T-helper 17 cell (primary cell): Measurements from ENCODE around the gene ACOT7. TPM values are rescaled to one million over a fixed set of nuclear protein-coding genes. Genes with fewer than 3 reads are reported as not detected.
"Not testable (repeated sequence)": the region's sequence is repeated elsewhere in the genome, so short reads cannot be mapped to it uniquely, and the experiment has no call there.

Experiments
- ATAC-seq: fragments of 150-1000 bp; cut with Tn5 transposase; 2 replicates; pipeline ENCODE4 v1.10.0; 2021; ENCODE audit warnings: mild to moderate bottlenecking, moderate library complexity
- DNase-seq, 3 donors: peaks; one replicate each; pipeline versions ENCODE4 v3.0.0 to v3.0.0-alpha.2; 2020 to 2021
- H3K9me3 ChIP-seq: one replicate; pipeline ENCODE4 v1.7.0; 2013; ENCODE audit warnings: low read length, mild to moderate bottlenecking; ENCODE audit not compliant: control insufficient read depth, poor library complexity, severe bottlenecking
- H3K27ac Mint-ChIP-seq: one replicate; pipeline ENCODE4 v1.8.0; 2022; ENCODE audit warnings: mild to moderate bottlenecking, moderate library complexity, mixed read lengths
- H3K27me3 Mint-ChIP-seq: one replicate; pipeline ENCODE4 v1.8.0; 2022; ENCODE audit warnings: mixed read lengths
- H3K36me3 Mint-ChIP-seq: one replicate; pipeline ENCODE4 v1.8.0; 2022; ENCODE audit warnings: low read depth, mixed read lengths
- H3K4me1 Mint-ChIP-seq: one replicate; pipeline ENCODE4 v1.8.0; 2022; ENCODE audit warnings: mild to moderate bottlenecking, mixed read lengths
- H3K4me3 Mint-ChIP-seq: one replicate; pipeline ENCODE4 v1.8.0; 2022; ENCODE audit warnings: mild to moderate bottlenecking, moderate library complexity, mixed read lengths
- total RNA-seq, 4 donors: library from RNA in 2 of 4; stranded (reverse) in 2 of 4; gene quantifications; one replicate each; pipeline ENCODE4 v1.2.3 and lab custom pipeline; 2022 to 2026

ACOT7 gene
- total RNA-seq, 2 donors from 2014 or later, result 4.9 to 7.1 TPM

GRCh38 chr1:6378096-6378746 is 15.3 kb downstream of the ACOT7 start:
- Mint-ChIP-seq H3K27ac (no peak overlapping the region), H3K36me3 (no peaks in the 10 kb centered on the region), H3K4me3 (no peak overlapping the region), H3K4me1 (no peaks in the 10 kb centered on the region), H3K27me3 (no peaks in the 10 kb centered on the region)
- H3K9me3 ChIP-seq, result no peaks in the 10 kb centered on the region
- ATAC-seq (no peak), DNase-seq (no peak)

- DNase-seq, result no peak
- no peak for ATAC-seq
- Mint-ChIP-seq H3K4me3 (no peak overlapping the region), H3K4me1 (no peaks in the 10 kb centered on the region), H3K36me3 (no peaks in the 10 kb centered on the region), H3K27ac (peak overlapping the region; percentile 77), H3K27me3 (no peaks in the 10 kb centered on the region)
- H3K9me3 ChIP-seq, result no peaks in the 10 kb centered on the region
Observed at GRCh38 chr1:6373961-6374720, 19.4 kb downstream of the ACOT7 start.

- H3K27me3 Mint-ChIP-seq, H3K4me3 Mint-ChIP-seq, H3K27ac Mint-ChIP-seq, H3K9me3 ChIP-seq, H3K4me1 Mint-ChIP-seq, H3K36me3 Mint-ChIP-seq, ATAC-seq, DNase-seq: not testable (repeated sequence)
Observed at GRCh38 chr1:6372236-6372635, 21.3 kb downstream of the ACOT7 start.

- H3K4me3 Mint-ChIP-seq, result no peak overlapping the region
- H3K36me3 Mint-ChIP-seq, result peaks cover 3% of the 10 kb centered on the region
- H3K4me1 Mint-ChIP-seq, result peaks cover 6% of the 10 kb centered on the region
- DNase-seq (no peak), ATAC-seq (no peak)
- H3K27me3 Mint-ChIP-seq, result no peaks in the 10 kb centered on the region
- H3K27ac Mint-ChIP-seq, result no peak overlapping the region
- H3K9me3 ChIP-seq, result no peaks in the 10 kb centered on the region
Observed at GRCh38 chr1:6370006-6370405, 23.6 kb downstream of the ACOT7 start.

- no peak for DNase-seq
- no peaks in the 10 kb centered on the region for H3K27me3 Mint-ChIP-seq
- peaks cover 3% of the 10 kb centered on the region for H3K36me3 Mint-ChIP-seq
- H3K4me3 Mint-ChIP-seq, result no peak overlapping the region
- no peak for ATAC-seq
- no peak overlapping the region for H3K27ac Mint-ChIP-seq
- peaks cover 12% of the 10 kb centered on the region for H3K4me1 Mint-ChIP-seq
- H3K9me3 ChIP-seq, result no peaks in the 10 kb centered on the region
Observed at GRCh38 chr1:6367381-6368012, 26.1 kb downstream of the ACOT7 start.

GRCh38 chr1:6365047-6365446 is 28.5 kb downstream of the ACOT7 start:
- peak overlapping the region; percentile 41 for H3K4me3 Mint-ChIP-seq
- no peak for DNase-seq
- ATAC-seq, result peak; percentile 98
- no peaks in the 10 kb centered on the region for H3K9me3 ChIP-seq
- peak overlapping the region; percentile 82 for H3K27ac Mint-ChIP-seq
- H3K36me3 Mint-ChIP-seq, result peaks cover 3% of the 10 kb centered on the region
- no peaks in the 10 kb centered on the region for H3K27me3 Mint-ChIP-seq
- H3K4me1 Mint-ChIP-seq, result peaks cover 18% of the 10 kb centered on the region

- not testable (repeated sequence) for H3K4me3 Mint-ChIP-seq
Observed at GRCh38 chr1:6363085-6363884, 30.3 kb downstream of the ACOT7 start.

GRCh38 chr1:6361124-6361775 is 32.3 kb downstream of the ACOT7 start:
- Mint-ChIP-seq H3K27ac (peak overlapping the region; percentile 96), H3K27me3 (no peaks in the 10 kb centered on the region), H3K36me3 (no peaks in the 10 kb centered on the region), H3K4me1 (peaks cover 31% of the 10 kb centered on the region), H3K4me3 (no peak overlapping the region)
- no peak for ATAC-seq
- no peak for DNase-seq
- H3K9me3 ChIP-seq, result no peaks in the 10 kb centered on the region

More at GRCh38 chr1:6363085-6363884, 30.3 kb downstream of the ACOT7 start:
- Mint-ChIP-seq H3K4me1 (peaks cover 28% of the 10 kb centered on the region), H3K27ac (peak overlapping the region; percentile 51)
- H3K27me3 Mint-ChIP-seq, ATAC-seq, H3K36me3 Mint-ChIP-seq, H3K9me3 ChIP-seq, DNase-seq: not testable (repeated sequence)

GRCh38 chr1:6360517-6361070 is 33.0 kb downstream of the ACOT7 start:
- no peak for ATAC-seq

GRCh38 chr1:6360117-6360496 is 33.5 kb downstream of the ACOT7 start:
- H3K9me3 ChIP-seq, result no peaks in the 10 kb centered on the region
- H3K27me3 Mint-ChIP-seq, result no peaks in the 10 kb centered on the region
- peak overlapping the region; percentile 96 for H3K27ac Mint-ChIP-seq
- peak overlapping the region; percentile 82 for H3K4me3 Mint-ChIP-seq
- no peak for ATAC-seq
- peaks cover 31% of the 10 kb centered on the region for H3K4me1 Mint-ChIP-seq
- no peak for DNase-seq
- H3K36me3 Mint-ChIP-seq, result no peaks in the 10 kb centered on the region

More at GRCh38 chr1:6360517-6361070, 33.0 kb downstream of the ACOT7 start:
- H3K9me3 ChIP-seq, result no peaks in the 10 kb centered on the region
- H3K27me3 Mint-ChIP-seq, result no peaks in the 10 kb centered on the region
- no peak for DNase-seq
- no peaks in the 10 kb centered on the region for H3K36me3 Mint-ChIP-seq
- peak overlapping the region; percentile 96 for H3K27ac Mint-ChIP-seq
- H3K4me1 Mint-ChIP-seq, result peaks cover 31% of the 10 kb centered on the region
- H3K4me3 Mint-ChIP-seq, result peak overlapping the region; percentile 56

GRCh38 chr1:6359216-6360116 is 34.1 kb downstream of the ACOT7 start:
- Mint-ChIP-seq H3K4me1 (peaks cover 32% of the 10 kb centered on the region), H3K27ac (peak overlapping the region; percentile 96)
- DNase-seq, result peak in 2 of 3 donors; percentile 27 to 33

More at GRCh38 chr1:6359216-6360116, 34.1 kb downstream of the ACOT7 start:
- H3K9me3 ChIP-seq, result no peaks in the 10 kb centered on the region
- H3K36me3 Mint-ChIP-seq, result no peaks in the 10 kb centered on the region
- ATAC-seq, result peak; percentile 58
- peak overlapping the region; percentile 82 for H3K4me3 Mint-ChIP-seq
- no peaks in the 10 kb centered on the region for H3K27me3 Mint-ChIP-seq
